Prostate gland (tissue), 2 donors: ENCODE results near the gene GPX8.

ENCODE experiments used
- POLR2A ChIP-seq: fragments of 450-650 bp; IDR thresholded peaks from one replicate; pipeline ENCODE4 v1.6.1; 2016; ENCODE audit warnings: antibody characterized with exemption, mild to moderate bottlenecking
- TF ChIP-seq, protein P1 (sequence below), 4 experiments: fragments of 200-600 bp in 2 of 4; fragments of 450-650 bp in 2 of 4; sonication (generic) in 2 of 4; IDR thresholded peaks; 1 replicate in 3 of 4; 2 replicates in 1 of 4; pipeline ENCODE4 v1.5.1; 2016 to 2019; ENCODE audit warnings: antibody characterized with exemption in 4 of 4, mild to moderate bottlenecking in 2 of 4, moderate library complexity in 2 of 4

DNA sequence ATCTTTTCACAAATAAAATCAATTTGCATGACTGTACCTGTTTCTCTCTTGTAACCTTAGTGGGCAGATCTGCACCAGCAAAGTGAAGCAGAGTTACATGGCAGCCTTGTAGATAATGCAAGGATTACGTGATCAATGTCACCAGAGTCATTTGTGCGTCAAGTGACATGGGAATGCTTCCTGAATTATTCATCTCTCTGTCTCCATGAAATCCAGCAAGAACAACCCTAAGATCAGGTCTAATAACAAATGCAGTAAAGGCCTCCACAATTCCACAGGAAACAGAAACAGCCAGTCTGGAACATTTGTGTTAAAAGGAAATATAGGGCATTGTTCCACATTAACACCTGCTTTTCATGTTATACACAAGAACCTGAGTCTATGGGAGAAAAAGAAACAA is 49.8 kb upstream of the GPX8 start:
- TF ChIP-seq, protein P1, sequence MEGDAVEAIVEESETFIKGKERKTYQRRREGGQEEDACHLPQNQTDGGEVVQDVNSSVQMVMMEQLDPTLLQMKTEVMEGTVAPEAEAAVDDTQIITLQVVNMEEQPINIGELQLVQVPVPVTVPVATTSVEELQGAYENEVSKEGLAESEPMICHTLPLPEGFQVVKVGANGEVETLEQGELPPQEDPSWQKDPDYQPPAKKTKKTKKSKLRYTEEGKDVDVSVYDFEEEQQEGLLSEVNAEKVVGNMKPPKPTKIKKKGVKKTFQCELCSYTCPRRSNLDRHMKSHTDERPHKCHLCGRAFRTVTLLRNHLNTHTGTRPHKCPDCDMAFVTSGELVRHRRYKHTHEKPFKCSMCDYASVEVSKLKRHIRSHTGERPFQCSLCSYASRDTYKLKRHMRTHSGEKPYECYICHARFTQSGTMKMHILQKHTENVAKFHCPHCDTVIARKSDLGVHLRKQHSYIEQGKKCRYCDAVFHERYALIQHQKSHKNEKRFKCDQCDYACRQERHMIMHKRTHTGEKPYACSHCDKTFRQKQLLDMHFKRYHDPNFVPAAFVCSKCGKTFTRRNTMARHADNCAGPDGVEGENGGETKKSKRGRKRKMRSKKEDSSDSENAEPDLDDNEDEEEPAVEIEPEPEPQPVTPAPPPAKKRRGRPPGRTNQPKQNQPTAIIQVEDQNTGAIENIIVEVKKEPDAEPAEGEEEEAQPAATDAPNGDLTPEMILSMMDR (IDR thresholded peaks at IDR 0.05) = no peak
- TF ChIP-seq POLR2A = no peak
